CD4-positive, alpha-beta T cell treated with Interferon alpha-2 for 1 hour (primary cell): ENCODE data around the gene FAM171A1.
A peak's percentile ranks its signal among the peaks of the same experiment; 100 is the strongest.
"Not testable (repeated sequence)": the region's sequence is repeated elsewhere in the genome, so short reads cannot be mapped to it uniquely, and the experiment has no call there.

Experiments
- DNase-seq, 2 donors: peaks; one replicate each; pipeline ENCODE4 v3.0.0-alpha.2; 2020 to 2022

FAM171A1 gene

DNA sequence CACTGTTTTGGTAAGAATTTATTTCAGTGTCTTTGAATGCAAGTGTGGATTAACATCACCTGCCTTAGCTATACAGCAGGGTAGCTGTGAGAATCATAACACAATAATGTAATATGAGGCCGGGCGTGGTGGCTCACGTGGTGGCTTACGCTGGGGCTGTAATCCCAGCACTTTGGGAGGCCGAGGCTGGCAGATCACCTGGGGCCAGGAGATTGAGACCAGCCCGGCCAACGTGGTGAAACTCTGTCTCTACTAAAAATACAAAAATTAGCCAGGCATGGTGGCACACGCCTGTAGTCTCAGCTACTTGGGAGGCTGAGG is 168.8 kb downstream of the FAM171A1 start:
- DNase-seq: not testable (repeated sequence)

DNA sequence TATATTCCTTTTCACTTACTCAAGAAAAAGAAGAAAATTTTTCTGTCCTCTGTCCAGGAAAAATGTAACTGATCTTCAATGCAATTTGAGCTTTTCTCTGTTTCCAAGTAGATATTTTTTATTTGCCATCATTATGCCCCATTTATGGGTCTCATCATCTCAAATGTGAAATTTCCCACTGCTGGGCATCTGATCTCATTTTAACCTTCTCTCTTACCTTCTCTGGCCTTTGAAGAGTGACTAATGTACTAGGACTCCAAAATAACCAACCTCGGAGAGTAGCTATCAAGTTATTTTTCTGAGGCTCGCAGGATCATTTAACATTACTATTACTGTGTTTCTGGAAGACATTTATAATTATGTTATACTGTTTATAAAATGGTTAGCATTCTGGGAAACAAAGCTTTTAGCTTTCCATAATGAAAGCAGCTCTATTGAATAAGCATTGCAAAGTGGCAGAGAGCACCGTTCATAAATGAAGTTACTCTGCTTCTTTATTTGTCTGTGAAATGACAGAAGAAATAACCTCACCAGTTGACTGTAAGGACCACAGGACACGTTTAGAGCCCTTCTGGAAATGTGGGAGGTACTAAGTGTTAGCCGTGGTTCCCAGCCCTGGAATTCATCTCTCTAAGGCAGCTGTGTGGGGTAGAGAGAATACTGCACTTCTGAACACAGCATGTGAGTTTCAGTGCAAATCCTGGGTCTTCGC is 169.3 kb downstream of the FAM171A1 start:
- no peak for DNase-seq

DNA sequence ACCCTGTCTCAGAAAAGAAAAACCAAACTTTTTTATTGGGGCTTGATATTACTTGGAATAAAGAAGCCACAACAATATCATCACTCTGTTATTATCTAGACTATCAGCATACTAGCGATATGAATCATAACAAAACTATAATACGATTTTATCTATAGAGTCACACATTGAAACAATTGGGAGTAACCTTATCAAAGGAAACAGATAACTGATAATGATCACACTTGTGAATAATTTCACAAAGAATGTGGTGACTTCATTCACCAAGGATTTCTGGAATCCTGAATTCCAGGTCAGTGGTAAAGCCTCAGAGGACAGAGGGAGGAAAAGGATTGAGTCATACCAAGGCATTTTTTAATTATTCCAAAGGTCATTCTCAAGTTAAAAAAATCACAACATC is 170.5 kb downstream of the FAM171A1 start:
- DNase-seq: no peak

DNA sequence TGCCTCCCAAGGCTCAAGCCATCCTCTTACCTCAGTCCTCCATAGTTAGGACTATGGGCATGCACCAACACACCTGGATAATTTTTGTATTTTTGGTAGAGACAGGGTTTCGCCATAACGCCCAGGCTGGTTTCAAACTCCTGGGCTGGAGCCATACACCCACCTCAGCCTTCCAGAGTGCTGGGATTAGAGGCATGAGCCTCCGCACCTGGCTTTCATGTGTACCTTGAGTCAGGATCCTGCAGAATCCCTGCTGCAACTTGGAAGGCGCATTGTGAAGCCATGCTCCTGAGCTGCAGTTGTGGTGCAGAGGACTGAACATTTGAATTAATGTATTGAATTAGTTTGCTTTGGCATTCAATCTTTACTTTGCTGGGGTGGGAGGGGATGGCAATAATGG is 173.2 kb downstream of the FAM171A1 start:
- DNase-seq: no peak

DNA sequence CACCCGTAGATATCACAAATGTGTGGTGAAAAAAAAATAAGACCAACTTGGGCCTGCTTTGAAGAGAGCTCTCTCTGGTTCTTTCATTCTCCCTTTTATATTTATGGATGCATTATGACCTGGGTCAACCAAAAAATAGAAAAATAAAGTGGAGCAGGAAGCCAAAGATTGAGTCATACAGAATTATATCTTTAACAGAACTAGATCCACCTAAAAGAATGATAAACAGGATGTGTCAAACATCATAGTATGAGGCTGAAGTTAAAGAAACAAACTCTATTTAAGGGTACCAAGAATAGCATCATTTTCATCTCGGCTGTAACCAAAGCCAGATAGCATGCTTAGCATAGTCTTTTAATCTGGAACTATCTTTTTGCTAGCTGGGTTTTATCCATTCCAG is 173.8 kb downstream of the FAM171A1 start:
- DNase-seq: peak in 1 of 2 donors; percentile 4

DNA sequence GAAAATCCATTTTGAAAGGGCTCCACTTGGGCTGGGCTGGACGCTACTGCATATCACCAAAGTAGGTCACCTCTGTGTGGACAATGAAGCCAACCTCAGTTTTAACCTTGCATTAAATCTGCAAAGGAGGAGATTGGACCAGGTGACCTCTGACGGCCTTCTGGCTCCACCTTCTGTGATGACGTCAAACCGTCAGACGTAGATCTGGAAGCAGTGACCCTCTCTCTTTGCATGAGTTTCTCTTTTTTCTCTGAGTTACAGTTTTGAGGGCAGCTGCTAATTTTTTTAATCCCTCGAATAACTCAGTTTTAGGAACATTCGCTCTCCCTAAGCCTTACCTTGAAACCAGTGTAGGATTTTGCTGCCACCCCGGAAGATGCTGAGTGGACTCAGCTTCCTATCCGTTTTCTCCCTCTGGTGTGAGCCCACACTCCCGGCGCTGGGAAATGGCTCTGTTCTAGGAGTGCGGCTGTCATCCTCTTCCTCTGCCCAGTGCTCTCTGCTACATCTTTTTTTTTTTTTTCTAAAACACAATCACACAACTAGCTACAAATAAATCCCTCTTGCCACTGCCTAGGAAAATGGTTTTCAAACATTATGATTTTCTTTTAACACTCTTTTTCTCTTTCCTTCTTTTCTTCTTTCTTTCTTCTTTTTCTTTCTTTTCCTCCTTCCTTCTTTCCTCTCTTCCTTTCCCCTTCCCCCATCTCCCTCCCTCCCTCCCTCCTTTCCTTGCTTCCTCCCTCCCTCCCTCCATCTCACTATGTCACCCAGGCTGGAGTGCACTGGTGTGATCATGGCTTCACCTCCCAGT is 174.9 kb downstream of the FAM171A1 start:
- peak in 1 of 2 donors; percentile 30 for DNase-seq

DNA sequence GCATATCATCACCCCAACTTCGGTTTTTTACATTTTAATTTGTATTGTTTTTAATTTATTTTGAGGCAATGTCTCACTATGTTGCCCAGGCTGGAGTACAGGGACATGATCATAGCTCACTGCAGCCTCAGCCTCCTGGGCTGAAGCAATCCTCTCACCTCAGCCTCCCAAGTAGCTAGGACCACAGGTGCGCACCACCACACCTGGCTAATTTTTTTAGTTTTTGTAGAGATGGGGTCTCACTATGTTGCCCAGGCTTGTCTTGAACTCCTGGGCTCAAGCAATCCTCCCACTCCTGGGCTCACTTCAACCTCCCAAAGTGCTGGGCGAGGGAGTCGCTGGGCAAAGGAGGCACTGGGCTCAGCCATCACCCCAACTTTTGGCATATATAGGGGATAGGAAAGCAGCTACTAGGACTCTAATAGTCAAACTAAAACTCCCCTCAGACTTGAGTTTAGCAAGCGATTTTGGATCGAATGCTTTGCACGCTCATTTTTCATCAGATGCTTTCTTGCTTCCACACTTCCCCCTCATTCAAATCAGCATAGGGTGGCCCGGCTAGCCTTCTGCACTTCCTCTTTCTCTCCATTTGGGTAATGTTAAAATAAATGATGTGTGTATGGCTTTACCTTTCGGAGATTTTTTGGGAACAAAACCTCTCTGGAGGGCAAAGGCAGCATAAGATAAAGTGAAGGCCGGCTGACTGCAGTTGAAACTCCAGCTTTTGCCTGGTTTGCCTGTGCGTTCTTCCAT is 181.8 kb downstream of the FAM171A1 start:
- DNase-seq: no peak

DNA sequence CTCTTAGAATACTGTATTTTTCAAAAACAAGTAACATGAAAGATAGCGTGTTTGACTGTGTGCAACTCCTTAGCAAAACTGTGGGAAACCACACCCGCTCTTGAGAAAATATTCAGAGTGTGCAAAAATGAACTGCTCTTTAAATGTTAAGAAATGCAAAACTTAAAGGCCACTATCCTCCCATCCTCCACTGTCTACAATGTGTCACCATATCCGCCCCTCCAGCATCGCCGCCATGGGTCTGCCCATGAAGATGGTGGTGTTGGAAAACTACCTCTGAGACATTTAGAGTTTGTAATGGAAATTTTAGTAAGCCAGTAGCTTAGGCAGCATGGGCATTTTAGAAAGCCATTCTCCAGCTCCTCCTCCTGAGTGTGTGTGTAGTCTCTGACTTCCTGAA is 182.5 kb downstream of the FAM171A1 start:
- DNase-seq: no peak

DNA sequence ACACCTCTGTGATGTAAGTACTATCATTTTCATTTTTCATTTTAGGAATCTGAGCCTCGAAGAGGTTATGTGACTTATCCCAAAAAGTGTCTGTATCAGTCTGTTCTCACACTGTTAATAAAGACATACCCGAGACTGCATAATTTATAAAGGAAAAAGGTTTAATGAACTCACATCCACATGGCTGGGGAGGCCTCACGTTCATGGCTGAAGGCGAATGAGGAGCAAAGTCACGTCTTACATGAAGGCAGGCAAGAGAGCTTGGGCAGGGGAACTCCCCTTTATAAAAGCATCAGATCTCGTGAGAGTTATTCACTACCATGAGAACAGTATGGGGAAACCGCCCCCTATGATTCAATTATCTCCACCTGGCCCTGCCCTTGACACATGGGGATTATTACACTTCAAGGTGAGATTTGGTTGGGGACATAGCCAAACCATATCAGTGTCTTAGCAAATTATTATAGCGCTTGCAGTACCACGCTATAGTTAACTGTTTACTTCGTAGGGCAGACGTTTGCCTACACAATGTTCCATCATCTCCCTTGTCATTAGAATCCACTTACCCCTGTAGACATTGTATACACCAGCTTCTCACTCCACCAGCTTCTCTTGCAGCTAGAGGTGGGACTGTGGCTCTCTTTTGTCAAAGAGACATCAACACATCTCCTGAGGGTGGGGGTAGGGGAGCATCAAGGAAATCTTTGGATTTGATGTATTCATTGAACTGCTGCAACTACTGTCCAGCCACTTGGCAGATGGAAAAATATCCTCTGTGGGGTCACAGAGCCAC is 187.2 kb downstream of the FAM171A1 start:
- DNase-seq: no peak

DNA sequence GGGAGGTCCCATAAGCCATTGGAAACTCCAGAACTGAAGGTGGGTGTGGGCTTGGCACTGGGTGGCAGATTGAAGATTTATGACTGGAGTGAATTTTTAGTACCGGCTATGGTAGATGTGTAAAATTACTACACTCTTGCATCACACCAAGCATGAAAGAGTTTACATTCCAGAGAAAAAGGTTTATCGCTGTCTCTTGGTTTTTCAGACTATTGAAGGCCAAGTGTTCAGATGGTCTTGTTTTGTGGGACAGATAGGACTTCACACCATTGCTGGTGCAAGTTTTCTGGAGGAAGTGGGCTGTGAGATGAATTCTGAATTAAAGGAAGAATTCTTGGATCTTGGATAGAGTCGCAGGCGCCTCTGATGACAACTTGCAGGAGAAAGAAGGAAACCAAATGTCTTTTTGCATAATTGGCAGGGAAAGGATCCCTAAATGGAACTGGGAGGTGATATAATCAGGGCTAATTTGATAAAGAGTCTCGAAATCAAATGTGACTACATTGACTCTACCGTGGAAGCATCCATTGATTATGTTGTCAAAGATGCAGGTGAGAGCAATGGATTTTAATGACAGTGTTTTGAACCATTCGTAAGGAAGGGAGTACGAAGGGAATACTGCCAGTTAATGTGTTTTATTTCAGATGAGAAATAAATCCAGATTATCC is 188.4 kb downstream of the FAM171A1 start:
- DNase-seq: no peak

DNA sequence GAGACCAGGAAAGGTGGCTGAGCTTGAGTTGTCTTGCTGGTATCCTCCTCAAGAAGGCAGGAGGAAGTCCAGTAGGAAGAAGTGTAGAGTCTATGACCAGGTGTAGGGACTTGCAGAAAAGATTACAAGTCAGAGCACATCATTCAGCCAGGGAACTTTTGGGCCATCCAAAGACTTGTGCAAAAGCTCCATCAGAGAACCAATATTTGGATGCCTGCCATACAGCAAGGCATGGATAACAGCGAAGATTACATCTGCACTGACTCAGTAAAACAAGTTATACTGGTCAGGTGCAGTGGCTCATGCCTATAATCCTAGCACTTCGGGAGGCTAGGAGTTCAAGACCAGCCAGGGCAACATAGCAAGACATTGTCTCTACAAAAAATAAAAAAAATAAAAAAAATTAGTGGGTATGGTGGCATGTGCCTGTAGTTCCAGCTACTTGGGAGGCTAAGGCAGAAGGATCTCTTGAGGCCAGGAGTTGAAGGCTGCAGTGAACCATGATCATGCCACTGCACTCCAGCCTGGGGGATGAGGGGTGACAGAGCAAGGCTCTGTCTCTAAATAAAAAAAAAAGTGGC is 189.4 kb downstream of the FAM171A1 start:
- DNase-seq: no peak

DNA sequence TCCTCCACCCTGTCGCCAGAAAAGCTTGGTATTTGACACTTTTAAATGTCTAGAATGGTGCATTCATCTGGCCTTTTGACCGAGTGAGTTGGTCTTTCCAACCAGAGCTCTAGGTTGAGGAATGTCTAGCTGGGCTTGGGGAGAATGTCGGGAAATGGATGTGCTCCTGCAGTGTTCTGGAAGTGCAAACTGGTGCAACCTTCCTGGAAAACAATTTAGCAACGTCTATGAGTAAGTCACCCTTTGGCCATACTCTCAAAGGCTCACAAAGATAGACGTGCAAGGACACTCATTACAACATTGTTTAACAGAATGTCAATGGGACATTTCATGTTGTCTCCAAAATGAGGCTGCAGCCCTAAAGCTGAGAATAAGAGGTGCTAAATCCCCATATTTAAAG is 190.4 kb downstream of the FAM171A1 start:
- no peak for DNase-seq

DNA sequence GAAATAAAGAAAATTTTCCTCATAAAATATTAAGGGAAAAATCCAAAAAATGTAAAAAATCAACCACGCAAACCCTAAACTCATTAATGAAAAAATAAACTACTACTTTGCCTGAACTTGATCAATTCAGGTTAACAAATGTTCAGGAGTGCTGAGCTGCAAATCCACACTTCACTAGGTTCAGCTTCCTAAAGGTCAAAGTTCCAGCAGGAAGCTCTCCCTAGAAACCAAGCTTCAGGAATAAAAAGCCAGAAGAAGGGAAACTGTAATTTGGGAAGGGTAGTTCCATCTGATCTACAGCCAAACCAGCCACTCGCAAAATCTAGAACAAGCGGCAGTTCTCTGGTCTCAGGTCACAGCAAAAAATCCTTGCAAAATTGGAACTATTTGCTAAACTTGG is 194.8 kb downstream of the FAM171A1 start:
- DNase-seq: no peak

DNA sequence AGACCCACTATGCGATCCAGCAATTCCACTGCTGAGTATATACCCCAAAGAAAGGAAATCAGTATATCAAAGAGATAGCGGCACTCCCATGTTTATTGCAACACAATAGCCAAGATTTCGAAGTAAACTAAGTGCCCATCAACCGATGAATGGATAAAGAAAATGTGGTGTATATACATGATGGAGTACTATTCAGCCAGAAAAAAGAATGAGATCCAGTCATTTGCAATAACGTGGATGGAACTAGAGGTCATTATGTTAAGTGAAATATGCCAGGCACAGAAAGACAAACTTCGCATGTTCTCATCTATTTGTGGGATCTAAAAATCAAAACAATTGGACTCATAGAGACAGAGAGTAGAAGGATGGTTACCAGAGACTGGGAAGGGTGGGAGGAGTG is 195.5 kb downstream of the FAM171A1 start:
- DNase-seq: no peak

DNA sequence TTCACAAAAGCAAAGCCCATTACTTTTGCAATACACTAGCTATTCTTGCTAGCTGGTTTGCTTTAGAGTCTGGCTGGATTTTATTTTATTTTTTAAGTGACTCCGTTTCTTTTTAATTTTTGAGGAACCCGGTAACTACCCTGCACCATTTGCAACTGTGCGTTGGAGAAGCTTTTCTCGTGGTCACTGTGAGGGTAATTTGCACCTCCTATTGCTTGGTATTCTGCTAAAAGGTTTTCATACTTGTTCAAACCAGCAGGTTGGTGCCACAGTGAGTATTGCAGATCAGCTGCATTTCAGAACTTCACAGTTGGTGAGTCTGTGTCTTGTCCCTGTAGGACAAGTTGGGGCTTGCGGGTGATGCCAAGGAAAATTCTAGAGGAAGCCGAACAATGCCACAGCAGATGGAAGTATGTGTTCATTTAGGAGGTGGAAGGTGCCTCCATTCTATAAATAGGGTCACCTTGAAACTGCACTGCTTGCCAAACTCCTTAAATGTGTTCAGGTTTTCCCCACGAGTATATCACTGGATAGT is 198.7 kb downstream of the FAM171A1 start:
- DNase-seq: no peak

DNA sequence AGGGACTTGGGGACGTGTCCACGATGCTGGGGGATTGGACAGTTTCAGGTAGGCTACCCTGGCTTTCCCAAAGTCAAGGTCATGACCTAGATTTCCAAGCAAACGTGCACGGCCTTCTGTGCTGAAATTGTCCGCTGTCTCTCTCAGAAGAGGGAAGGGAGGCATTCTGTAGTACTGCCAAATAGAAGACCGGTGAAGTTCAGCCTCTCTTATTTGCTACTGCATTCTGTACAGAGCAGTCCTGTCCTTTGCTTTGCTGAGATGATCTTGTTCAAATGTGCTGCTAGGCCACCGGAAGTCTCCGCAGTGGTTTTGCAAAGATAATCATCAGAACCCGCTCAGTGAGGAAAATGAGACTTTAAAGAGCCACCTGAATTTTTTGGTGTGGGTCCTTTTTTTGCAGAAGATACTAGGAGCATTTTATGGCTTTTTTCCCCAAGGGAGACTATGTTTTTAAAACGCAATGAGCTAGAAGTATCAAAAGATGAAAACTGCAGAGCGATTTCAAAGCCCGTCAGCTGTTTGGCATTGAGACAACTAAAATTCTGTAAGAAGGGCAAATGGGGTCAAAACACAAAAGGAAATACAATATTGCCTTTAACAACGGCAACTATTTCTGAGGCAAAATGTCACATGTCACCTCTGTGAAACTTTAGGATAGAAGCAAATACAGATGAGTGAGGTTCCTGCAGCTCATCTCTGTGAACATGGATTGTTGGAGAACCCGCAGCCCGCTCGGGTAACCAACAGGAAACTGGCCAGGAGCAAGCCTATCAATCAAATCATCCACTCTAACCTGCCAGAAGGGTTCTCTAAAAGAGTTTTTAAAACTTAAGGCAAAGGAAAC is 201.3 kb downstream of the FAM171A1 start:
- DNase-seq: peak; percentile 37 to 75

DNA sequence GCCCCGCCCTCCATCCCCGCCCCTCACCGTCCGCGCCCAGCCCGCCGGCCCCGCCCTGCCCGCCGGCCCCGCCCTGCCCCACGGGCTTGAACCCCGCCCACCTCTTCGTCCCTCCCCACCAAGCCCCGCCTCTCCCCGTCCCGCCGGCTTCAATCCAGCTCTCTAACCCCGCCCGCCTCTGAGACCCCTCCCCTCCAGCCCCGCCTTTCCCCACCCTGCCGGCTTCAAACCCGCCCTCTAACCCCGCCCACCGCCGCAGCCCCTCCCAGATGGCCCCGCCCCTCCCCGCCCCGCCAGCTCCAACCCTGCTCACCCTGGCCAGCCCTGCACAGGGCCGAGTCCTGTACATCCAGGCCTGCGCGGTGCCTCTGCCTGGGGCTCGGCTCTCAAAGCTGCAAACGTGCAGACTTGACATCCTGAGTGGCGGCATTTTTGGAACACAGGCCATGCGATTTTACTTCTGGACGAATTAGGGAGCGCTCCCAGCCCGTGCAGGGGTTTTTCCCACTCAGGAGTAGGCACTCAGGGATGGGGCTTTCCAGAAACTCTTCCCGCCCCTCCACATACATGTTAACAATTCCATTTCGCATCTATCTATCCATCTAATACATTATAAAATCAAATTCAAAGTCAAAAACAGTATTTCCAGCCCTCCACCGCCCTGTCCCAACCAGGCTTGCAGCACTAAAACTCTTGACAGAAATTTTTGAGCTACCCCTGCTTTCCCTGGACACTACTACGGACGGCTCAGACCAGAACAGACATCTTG is 202.1 kb downstream of the FAM171A1 start:
- peak; percentile 95 for DNase-seq

DNA sequence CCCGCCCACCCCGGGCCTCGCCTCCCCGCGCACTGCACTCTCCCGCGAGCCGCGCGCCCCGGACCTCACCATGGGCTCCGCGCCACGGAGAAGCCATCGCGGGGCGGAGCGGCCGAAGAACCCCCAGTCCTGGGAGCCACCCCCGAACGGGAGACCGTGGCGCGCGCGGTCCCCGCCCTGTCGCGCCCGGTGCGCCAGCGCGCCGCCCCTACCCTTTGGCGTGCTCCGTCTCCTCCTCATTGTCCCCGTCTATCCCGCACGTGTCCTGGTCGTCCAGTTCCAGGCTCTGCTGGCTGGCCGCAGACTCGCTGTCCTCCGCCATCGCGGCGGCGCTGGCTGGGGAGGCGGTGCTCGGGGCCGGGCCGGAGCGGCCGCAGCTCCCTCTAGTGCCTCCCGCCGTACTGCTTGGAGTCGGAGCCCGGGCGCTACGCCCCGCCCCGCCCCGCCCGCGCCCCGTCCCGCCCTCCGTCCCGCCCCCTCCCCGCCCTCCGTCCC is 202.8 kb downstream of the FAM171A1 start, which contains the start of gene NMT2:
Gene NMT2 (minus strand): TSS at position 403 of the 495 bp plus-strand sequence. CDS start 81 bp downstream, at position 322.
- no peak for DNase-seq
